SHP77 treated with DMSO at 0.1 percent for 48 hours (cell line): ENCODE results near the gene TFF3.

Source experiments
- DNase-seq: peaks from one replicate; lab custom pipeline; 2025; lab: John Stamatoyannopoulos, UW

Gene TFF3

DNA sequence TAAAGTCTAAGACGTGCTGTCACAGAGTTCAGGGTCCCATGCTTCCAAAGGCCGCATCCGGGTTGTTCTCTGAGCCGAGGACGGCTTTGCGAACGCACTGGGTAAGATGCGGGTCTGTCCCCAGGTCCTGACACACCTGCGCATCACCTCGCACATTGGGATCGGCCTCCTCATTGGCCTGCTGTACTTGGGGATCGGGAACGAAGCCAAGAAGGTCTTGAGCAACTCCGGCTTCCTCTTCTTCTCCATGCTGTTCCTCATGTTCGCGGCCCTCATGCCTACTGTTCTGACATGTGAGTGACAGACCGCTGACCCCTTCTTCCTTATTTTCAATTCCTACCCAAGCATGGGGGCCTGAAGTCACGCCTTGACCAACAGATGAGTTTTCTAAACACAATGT, 25.3 kb downstream of the TFF3 start:
- no peak for DNase-seq

DNA sequence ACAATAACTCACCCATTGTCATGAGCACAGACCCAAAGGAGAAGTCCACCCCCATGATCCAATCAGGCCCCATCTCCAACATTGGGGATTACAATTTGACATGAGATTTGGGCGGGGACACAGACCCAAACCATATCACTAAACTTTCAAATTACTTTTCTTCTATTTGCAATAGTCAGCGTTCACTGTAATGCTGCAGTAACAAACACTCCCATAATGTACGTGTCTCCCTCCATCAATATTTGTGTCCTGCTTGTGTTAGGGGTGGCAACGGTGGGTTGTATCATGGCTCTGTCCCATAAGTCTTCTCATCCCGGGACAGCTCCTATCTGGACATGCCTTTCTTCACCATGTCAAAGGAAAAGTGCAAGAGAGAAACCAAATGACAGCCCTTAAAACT, 26.2 kb downstream of the TFF3 start:
- no peak for DNase-seq

DNA sequence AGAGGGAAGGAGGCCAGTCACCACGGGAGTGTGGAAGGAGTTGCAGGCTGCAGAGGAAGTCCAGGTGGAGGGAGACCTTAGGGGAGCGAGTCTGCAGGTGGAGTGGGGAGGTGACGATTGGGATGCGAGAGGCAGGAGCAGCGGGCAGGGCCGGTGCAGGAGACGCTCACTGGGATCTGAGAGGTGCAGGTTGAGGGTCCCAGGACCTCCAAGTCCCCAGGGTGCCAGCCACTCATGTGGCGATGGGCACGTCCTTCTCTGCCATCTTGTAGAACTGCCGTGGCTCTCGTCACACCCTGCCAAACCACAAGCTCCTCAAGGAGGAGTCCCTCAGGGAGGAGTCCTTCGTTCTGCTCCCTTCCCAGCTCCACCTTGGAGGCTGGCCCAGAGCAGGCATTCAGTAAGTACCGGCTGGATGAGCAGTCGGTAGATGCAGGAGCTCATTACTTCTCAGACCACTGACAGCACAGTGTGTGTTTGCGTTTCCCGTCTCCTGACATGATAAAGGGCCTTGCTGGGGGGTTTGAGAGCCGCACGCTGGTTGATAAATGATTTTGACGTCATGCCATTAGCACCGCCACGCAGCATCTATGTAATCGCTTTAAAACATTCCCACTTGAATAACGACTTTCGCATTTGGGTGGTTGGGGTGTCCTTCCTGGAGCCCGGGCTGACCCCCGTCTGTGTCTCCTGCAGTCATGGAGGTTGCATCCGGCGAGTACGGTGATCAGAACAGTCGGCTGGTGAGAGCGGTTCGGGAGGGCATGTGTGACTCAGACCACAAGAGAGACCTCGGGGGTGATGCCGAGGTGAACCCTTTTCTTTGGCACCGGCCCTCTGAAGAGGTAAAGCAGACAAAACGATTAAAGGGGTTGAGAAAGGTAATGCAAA, 27.8 kb downstream of the TFF3 start:
- DNase-seq: no peak

- no peak for DNase-seq
These were observed 28.8 kb downstream of the TFF3 start for GRCh38 chr21:42286416-42286815.

GRCh38 chr21:42285569-42286245, 29.5 kb downstream of the TFF3 start:
- no peak for DNase-seq

DNA sequence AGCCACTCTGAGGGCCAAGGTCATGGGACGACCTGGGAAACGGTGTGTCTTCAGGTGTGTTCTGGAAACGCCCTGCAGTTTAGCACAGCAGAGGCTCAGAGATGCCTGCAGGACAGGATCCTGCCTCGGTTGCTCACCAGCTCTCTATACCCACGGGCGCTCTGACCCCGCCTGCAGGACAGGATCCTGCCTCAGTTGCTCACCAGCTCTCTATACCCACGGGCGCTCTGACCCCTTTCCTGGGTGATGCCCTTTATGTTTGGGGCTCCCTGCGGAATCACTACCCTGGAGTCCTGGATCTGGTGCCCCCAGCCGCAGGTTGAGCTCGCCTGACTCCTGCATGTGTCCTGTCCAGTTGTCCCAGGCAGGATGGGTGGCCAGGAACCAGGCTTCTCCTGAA, 32.5 kb downstream of the TFF3 start:
- DNase-seq: no peak

DNA sequence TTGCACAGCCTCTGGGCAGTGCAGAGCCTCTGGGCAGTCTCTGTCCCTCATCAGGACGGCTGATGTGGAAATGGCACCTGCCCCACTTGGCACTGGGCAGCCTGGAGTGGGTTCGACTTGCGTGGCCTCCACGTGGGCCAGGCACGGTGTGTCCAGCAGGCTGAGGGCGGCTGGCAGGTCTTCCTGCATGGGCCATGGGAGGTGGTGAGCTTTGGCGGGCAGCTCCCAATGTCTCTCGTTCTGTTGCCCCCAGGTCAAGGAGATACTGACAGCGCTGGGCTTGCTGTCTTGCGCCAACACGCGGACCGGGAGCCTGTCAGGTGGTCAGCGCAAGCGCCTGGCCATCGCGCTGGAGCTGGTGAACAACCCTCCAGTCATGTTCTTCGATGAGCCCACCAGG, 33.2 kb downstream of the TFF3 start:
- no peak for DNase-seq

DNA sequence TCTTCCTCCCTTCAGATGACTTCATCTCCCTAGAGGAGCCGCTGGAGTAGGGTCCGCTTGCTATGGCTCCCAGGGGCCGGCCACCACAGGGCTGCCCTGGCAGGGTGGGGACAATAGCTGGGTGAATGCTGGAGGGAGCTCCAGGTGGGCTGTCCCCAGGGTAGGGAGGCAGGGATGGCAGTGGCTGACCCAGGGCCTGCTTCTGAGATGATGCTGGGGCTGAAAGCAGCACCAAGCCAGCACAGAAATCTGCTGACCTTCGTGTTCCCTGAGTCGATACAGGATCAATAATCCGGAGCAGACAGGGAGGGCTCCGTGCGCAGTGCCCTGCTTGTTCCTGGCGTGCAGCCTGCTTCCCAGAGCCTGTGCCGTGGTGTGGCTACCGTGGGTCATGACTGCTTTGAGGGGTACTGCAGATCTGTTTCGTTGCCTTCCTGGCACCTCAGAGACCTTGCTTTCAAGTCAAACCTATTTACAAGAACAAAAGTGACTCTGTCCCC, 34.0 kb downstream of the TFF3 start:
- DNase-seq: no peak

GRCh38 chr21:42280356-42281180, 34.6 kb downstream of the TFF3 start:
- no peak for DNase-seq

DNA sequence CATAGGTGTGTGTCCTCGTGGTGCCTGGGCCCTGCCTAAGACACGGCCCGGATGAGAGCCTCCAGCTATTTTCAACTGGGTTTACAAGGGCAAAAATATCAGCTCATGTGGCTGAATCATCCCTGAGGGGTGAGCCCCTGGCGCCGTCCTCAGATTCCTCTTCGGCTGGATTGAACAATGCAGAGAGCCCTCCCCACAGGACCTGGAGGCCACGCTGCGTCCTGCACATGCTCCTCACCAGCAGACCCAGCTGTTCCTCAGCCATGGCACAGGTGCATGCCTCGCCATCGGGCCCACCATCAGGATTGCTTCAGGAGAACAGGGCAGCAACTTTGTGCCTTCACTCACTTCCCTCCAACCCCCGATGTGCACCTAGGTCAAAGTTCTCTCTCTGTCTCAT, 35.3 kb downstream of the TFF3 start:
- no peak for DNase-seq

DNA sequence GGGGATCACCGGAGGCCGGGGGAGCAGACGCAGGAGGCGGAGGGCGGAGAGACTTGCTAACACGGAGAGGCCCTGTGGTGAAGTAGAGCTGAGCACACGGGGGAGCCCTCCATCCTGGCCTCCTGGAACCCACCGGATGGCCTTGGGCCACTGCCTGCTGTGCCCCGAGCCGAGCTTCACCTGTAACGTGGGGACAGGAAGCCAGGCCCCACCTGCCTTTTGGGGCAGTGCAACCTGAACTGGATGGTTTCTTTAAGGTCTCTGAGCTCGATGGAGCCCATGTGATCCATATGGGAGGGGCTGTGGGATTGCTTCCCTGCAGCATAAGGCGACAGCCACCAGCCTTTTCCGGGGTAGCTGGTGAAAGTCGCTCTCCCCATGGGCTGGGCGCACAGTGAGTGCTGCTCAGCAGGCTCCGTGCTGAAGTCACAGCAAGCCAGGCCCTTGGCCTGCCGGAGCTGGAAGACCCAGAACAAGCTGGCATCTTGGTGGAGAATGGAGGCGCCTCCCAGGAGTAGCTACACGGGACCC, 35.8 kb downstream of the TFF3 start:
- no peak for DNase-seq

GRCh38 chr21:42278451-42279149, 36.6 kb downstream of the TFF3 start:
- no peak for DNase-seq

DNA sequence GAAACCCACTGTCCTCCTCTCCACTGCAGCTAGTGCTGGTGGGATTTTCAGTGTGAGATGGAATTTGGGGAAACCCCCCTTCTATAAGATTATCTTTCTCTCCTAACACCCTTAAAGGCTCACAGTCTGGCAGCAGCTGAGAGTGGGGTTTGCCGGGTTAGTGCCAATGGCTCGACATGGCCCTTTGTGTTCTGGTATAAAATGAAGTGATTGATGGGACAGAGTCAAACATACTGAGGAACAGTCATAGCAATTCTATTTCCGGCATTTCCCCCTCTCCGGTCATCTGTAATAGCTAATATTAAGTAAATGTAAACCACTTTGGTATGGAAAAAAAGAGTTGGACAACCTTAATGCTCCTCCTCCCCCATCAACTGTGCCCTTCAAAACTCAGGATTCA, 37.6 kb downstream of the TFF3 start:
- DNase-seq: no peak

DNA sequence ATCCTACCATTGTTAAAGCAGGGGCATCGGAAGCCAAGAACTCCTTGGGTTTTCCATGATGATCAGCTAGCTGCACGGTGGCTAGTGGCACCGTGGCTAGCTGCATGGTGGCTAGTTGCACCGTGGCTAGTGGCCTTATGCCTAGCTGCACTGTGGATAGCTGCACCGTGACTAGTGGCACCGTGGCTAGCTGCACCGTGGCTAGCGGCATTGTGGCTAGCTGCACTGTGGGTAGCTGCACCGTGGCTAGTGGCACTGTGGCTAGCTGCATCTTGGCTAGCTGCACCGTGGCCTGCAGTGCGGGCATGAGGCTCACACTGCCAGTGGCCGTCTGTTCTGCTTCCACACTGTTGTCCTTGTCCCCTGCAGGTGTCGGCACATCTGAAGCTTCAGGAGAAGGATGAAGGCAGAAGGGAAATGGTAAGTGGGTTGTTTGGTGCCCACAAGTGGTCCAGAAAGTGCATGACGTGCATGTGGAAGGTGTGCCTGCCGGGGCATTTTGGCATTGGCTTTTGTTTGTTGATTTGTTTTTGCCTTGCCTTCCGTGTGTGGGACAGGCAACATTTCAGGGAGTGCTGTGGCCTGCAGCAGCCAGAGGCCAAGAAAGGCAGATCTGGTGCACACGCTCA, 38.6 kb downstream of the TFF3 start:
- no peak for DNase-seq

GRCh38 chr21:42276076-42276475, 39.1 kb downstream of the TFF3 start:
- DNase-seq: no peak

GRCh38 chr21:42272984-42273600, 42.1 kb downstream of the TFF3 start:
- DNase-seq: no peak

GRCh38 chr21:42272109-42272962, 42.9 kb downstream of the TFF3 start:
- DNase-seq: no peak

- no peak for DNase-seq
These were observed 44.1 kb downstream of the TFF3 start for GRCh38 chr21:42271065-42271464.

GRCh38 chr21:42269386-42269785, 45.8 kb downstream of the TFF3 start:
- DNase-seq: no peak
